SHP77 treated with DMSO at 0.1 percent for 48 hours (cell line): ENCODE data around the gene GATAD2B.

ENCODE experiments used
- DNase-seq: peaks from one replicate; lab custom pipeline; 2025; lab: John Stamatoyannopoulos, UW

The GATAD2B gene

GRCh38 chr1:153951801-153952200 is 29.0 kb upstream of the GATAD2B start:
- no peak for DNase-seq

- DNase-seq: no peak
Measured at GRCh38 chr1:153951183-153951582, 28.4 kb upstream of the GATAD2B start.

GRCh38 chr1:153946622-153947241 is 24.0 kb upstream of the GATAD2B start, which contains the start of gene DENND4B:
Gene DENND4B, minus strand, starts transcription at chr1:153946718. Its CDS starts 2,344 bp downstream, at chr1:153944374.
- DNase-seq: peak; percentile 82

DNA sequence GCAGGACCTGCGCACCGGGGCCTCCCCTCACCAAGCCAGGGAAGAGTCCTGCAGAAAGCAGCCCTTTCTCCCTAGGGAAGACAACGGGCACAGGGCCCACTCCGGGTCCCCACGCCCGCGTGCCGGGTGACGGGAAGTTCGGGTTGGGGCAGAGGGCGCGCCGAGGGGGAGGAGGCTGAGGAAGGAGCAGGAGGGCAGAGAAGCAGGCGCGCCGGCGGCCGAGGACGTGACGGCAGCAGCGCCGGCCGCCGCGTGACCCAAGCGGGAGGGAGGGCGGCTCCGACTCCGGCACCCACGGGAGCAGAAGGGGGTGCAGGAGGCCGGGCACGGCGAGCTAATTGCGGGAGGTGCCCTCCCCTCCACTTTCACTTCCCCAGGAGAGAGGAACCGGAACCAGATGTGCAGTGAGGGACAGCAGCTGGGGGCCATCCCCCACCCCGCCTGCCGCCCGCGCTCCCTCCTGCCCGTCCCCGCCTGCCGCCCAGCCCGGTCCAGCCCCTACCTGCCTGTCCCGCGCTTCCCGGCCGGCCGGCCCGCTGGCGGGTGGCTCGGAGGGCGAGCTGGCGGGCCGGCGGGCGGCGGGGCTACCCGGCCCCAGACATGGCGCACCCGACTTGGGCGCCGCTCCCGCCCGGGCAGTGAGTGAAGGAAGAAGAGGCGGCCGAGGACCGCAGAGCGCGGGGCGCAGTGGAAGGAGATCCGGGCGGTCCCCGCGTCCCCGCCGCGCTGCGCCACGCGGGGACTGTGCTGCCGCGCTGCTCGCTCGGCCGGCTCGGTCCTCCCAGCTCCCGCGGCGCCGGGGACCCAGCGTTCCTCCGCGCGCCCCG is 23.2 kb upstream of the GATAD2B start:
- no peak for DNase-seq

DNA sequence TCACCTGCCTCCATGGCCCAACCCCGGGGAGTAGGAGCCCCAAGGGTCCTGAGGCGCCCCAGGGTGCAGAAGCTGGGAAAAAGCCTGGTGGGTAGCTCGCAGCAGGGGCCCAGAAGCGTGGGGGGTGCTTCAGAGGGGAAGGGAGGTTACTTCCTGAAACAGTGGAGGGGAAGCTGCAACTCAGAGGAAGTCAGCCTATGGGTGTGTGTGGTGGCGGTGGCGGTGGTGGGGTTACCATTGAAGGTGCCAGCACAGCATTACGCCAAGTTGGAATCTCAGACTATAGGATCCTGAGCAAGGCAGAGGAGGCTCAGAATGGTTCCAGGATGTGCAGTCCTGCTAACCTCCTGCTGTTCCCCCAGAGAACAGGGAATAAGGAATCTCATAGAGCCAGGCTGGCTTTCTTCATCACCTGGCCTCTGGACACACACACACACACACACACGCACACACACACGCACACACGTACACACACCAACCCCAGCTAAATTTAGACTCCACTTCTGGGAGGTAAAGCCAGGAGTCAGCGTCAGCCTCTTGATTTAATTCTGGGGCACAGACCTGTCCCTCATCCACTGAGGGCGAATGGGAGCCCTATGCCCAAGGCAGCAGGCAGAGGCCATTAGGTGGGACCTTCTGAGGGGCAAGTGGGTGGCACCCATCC is 22.5 kb upstream of the GATAD2B start:
- no peak for DNase-seq

DNA sequence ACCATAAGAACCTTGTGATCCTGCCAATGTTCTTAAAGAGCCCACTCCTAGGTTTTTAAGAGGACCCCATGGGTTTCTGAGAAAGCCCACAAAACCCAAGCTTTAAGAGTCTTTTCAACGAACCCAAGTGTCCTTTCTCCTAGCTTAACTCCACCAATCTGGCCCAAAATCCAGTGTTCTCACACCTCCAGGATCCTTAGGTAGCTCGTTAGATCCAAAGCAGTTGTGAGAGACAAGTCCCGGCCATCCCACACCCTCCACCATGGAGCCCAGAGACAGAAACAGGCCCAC is 22.0 kb upstream of the GATAD2B start:
- DNase-seq: no peak

DNA sequence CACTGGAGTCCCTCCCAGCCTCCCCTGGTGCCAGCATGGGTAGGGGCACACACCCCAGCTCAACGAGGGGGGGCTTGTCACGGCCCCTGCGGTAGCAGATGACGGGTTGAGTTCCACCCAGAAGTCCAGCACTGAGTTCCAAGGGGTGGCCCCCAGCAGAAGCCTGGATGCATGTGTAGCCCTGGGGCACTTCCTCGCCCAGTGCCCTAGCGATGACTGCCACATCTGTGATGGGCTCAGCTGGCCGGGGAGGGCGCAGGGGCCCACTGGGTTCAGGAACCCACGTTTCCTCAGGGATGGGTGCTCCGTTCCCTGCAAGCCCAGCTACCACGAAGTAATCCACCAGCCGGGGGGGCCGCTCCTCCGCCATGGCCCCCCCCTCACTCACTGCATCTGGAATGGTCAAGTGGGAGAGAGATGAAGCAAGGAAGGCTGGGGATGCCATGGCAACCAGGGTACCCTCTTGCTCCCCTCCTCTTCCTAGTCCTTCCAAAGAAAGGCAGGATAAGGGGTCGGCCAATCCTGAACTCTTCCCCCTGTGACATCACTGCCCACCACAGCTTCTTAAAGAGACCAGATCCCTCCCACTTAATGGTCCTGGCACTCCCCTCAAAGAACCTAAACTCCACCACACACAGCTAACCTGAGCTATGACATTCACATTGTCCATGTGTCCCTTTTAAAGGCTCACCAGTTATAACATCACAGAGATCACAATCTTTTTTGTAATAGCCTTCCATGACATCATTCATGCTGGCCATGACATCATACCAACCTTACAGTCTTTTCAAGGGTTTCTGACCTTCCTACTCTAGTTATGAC is 21.4 kb upstream of the GATAD2B start:
- DNase-seq: no peak

GRCh38 chr1:153942766-153943549 is 20.2 kb upstream of the GATAD2B start:
- no peak for DNase-seq

- no peak for DNase-seq
Measured at GRCh38 chr1:153941826-153942725, 19.3 kb upstream of the GATAD2B start.

- DNase-seq: no peak
Measured at GRCh38 chr1:153940756-153941155, 18.0 kb upstream of the GATAD2B start.

- no peak for DNase-seq
Measured at GRCh38 chr1:153939476-153939875, 16.7 kb upstream of the GATAD2B start.

GRCh38 chr1:153938996-153939395 is 16.2 kb upstream of the GATAD2B start:
- DNase-seq: no peak

- no peak for DNase-seq
Measured at GRCh38 chr1:153937331-153937730, 14.6 kb upstream of the GATAD2B start.

- DNase-seq: no peak
Measured at GRCh38 chr1:153936011-153936802, 13.4 kb upstream of the GATAD2B start.

DNA sequence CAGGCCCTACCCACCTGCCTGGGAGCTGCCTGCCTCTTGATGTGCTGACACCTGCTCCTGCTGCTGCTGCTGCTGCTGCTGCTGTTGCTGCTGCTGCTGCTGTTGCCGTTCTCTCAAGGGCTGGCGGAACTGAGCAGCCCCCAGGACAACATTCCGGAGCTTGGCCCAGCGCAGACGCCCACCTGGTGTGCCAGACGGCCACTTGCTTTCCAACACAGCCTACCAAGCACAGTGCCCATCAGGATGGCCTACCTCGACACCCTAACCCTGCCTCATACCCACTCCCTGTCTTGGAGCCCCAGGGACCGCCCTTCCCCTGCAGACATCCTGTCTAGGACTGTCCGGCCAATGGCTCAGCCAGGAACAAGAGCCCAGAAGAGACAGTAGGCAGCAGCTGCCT is 12.0 kb upstream of the GATAD2B start:
- DNase-seq: no peak

DNA sequence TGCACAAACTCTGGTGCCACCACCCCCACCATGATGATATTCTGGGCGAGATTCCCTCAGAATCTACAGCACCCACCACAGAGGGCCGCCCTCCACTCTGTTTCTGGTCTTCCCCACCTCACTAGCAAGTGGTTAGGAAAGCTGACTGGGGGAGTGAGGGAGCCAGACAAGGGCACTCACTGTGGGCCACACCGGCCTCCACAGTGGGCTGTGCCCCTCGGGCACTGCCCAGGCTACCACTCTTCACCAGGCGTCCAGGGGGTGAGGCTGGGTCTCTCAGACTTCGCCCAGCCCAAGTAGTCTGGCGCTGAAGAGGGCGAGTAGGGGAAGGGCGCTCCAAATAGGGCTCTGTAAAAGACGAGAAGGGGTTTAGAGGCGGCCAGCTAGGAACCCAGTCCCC is 11.2 kb upstream of the GATAD2B start:
- no peak for DNase-seq

- DNase-seq: no peak
Measured at GRCh38 chr1:153933430-153933829, 10.7 kb upstream of the GATAD2B start.

GRCh38 chr1:153932156-153933131 is 9.7 kb upstream of the GATAD2B start:
- DNase-seq: no peak
